Measurements from ENCODE around the gene EFHC2.

DNA sequence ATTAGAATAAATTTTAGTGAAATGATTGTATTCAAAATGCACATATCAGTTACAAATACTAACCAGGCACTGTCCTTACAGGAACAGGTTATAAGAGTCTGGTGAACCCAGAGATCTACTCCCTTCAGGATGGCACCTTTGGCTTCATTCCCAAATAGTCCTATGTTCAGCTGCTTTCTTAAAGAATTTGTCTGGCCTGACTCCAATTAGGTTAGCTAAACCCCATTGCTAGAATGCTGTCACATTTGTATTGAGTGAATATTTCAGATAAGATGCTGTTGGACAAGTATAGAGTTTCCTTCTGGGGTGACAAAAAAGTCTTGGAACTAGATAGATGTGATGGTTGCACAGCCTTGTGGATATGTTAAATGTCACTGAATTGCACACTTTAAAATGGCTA, 69.4 kb downstream of the EFHC2 start:
- TF ChIP-seq CTCF (IDR thresholded peaks at IDR 0.05; ENCODE audit: low read depth, low read length, poor library complexity, severe bottlenecking) = no peak
- no peak for TF ChIP-seq EZH2phosphoT487 (IDR thresholded peaks at IDR 0.05; ENCODE audit: borderline replicate concordance, low read length)
